ENCODE data around the gene GCM1.
A peak's percentile ranks its signal among the peaks of the same experiment; 100 is the strongest.

The GCM1 gene

DNA sequence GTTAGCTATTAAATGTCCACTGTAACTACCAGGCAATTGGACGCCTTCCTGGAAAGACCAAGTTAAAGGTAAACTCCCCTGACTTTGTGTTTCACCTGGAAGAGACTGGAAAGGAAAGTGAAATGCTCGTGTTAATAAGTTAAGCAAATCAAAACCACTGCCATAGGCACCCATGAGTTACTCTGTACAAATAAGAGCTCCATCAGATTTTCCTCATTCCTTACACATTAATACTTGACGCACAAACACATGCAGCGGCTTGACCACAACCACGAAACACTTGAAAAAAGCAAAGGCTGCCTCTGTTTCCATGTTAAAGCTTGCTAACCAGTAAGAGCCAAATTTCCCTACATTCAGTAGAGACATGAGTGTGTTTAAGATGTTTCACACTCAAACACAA is 19.8 kb downstream of the GCM1 start:
- DNase-seq (ENCODE audit: low read depth, low spot score): no peak
- WGBS (ENCODE audit: insufficient coverage, insufficient read length): no CpG with 5 or more reads among the region's 5 CpGs
- Histone ChIP-seq H3K27ac (ENCODE audit: low read length) (no peak overlapping the region), H3K9me3 (ENCODE audit: control insufficient read depth, insufficient read depth, low read length) (no peaks in the 10 kb centered on the region), H3K4me3 (ENCODE audit: low read length) (no peak overlapping the region), H3K36me3 (ENCODE audit: control insufficient read depth, insufficient read depth, low read length) (no peaks in the 10 kb centered on the region), H3K27me3 (ENCODE audit: control insufficient read depth, insufficient read depth, low read length) (no peaks in the 10 kb centered on the region), H3K4me1 (ENCODE audit: control insufficient read depth, insufficient read depth, low read length) (no peaks in the 10 kb centered on the region)

DNA sequence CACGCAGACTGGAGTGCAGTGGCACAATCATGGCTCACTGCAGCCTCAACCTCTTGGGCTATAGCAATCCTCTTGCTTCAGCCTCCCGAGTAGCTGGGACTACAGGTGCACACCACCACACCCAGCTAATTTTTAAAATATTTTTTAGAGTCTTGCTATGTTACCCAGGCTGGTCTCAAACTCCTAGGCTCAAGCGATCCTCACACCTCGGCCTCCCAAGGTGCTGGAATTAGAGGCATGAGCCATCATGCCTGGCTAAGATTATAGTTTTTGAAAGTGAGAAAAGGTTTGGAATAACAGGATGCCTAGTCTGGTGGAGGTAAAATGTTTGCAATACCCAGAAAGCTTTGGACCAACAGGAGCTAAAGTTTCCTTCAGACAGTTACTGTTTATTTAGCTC is 23.4 kb downstream of the GCM1 start:
- H3K27ac ChIP-seq (ENCODE audit: low read length): no peak overlapping the region
- H3K9me3 ChIP-seq (ENCODE audit: control insufficient read depth, insufficient read depth, low read length): no peaks in the 10 kb centered on the region
- no peak for DNase-seq (ENCODE audit: low read depth, low spot score)
- no peaks in the 10 kb centered on the region for H3K4me1 ChIP-seq (ENCODE audit: control insufficient read depth, insufficient read depth, low read length)
- no peaks in the 10 kb centered on the region for H3K36me3 ChIP-seq (ENCODE audit: control insufficient read depth, insufficient read depth, low read length)
- no CpG with 5 or more reads among the region's 4 CpGs for WGBS (ENCODE audit: insufficient coverage, insufficient read length)
- H3K27me3 ChIP-seq (ENCODE audit: control insufficient read depth, insufficient read depth, low read length): no peaks in the 10 kb centered on the region
- H3K4me3 ChIP-seq (ENCODE audit: low read length): no peak overlapping the region

- Histone ChIP-seq H3K4me1 (ENCODE audit: control insufficient read depth, insufficient read depth, low read length) (peaks cover 3% of the 10 kb centered on the region; the same call in 1 of the 2 replicates), H3K27me3 (ENCODE audit: control insufficient read depth, insufficient read depth, low read length) (no peaks in the 10 kb centered on the region), H3K4me3 (ENCODE audit: low read length) (no peak overlapping the region), H3K9me3 (ENCODE audit: control insufficient read depth, insufficient read depth, low read length) (no peaks in the 10 kb centered on the region), H3K27ac (ENCODE audit: low read length) (no peak overlapping the region), H3K36me3 (ENCODE audit: control insufficient read depth, insufficient read depth, low read length) (no peaks in the 10 kb centered on the region)
- no CpG with 5 or more reads among the region's 10 CpGs for WGBS (ENCODE audit: insufficient coverage, insufficient read length)
- DNase-seq (ENCODE audit: low read depth, low spot score): no peak
These were observed 24.4 kb downstream of the GCM1 start for GRCh38 chr6:53124131-53124800.

DNA sequence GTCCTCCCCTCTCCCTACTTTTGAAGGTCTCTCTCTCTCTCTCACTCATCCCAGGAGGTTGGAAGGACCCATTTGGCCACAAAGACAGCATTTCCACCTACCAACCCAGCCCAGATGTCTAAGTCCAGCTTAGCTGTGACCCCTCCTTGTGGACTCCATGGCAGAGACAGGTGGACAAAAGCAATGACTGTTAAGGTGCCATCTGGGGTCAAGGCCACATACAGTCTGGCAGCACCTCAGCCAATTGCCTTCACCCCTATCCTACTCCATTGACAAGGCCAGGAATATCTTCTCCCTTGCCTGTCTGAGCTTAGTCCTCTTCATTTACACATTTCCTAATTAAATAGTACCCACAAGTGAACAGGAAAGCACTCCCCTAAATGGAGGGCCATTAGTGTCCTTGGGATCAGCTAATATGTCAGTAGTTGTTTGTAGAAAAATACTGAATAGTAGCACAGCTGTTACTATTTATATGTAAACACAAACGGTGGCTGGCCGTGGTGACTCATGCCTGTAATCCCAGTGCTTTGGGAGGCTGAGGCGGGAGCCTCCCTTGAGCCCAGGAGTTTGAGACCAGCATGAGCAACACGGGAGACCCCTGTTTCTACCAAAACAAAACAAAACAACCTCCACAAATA is 28.8 kb downstream of the GCM1 start:
- no peak overlapping the region for H3K27ac ChIP-seq (ENCODE audit: low read length)
- no peak overlapping the region for H3K4me3 ChIP-seq (ENCODE audit: low read length)
- H3K4me1 ChIP-seq (ENCODE audit: control insufficient read depth, insufficient read depth, low read length): peaks cover 3% of the 10 kb centered on the region; the same call in 1 of the 2 replicates
- WGBS (ENCODE audit: insufficient coverage, insufficient read length): no CpG with 5 or more reads among the region's 4 CpGs
- DNase-seq (ENCODE audit: low read depth, low spot score): peak; percentile 18
- H3K36me3 ChIP-seq (ENCODE audit: control insufficient read depth, insufficient read depth, low read length): no peaks in the 10 kb centered on the region
- H3K9me3 ChIP-seq (ENCODE audit: control insufficient read depth, insufficient read depth, low read length): no peaks in the 10 kb centered on the region
- H3K27me3 ChIP-seq (ENCODE audit: control insufficient read depth, insufficient read depth, low read length): no peaks in the 10 kb centered on the region

GRCh38 chr6:53119349-53119748 is 29.3 kb downstream of the GCM1 start:
- WGBS (ENCODE audit: insufficient coverage, insufficient read length): no CpG with 5 or more reads among the region's 1 CpG
- no peak for DNase-seq (ENCODE audit: low read depth, low spot score)
- H3K36me3 ChIP-seq (ENCODE audit: control insufficient read depth, insufficient read depth, low read length): no peaks in the 10 kb centered on the region
- H3K4me1 ChIP-seq (ENCODE audit: control insufficient read depth, insufficient read depth, low read length): peaks cover 3% of the 10 kb centered on the region; the same call in 1 of the 2 replicates
- H3K27ac ChIP-seq (ENCODE audit: low read length): no peak overlapping the region
- H3K27me3 ChIP-seq (ENCODE audit: control insufficient read depth, insufficient read depth, low read length): no peaks in the 10 kb centered on the region
- no peak overlapping the region for H3K4me3 ChIP-seq (ENCODE audit: low read length)
- no peaks in the 10 kb centered on the region for H3K9me3 ChIP-seq (ENCODE audit: control insufficient read depth, insufficient read depth, low read length)

GRCh38 chr6:53115741-53116140 is 32.9 kb downstream of the GCM1 start:
- WGBS (ENCODE audit: insufficient coverage, insufficient read length): no CpG with 5 or more reads among the region's 2 CpGs
- Histone ChIP-seq H3K4me1 (ENCODE audit: control insufficient read depth, insufficient read depth, low read length) (peaks cover 3% of the 10 kb centered on the region; the same call in 1 of the 2 replicates), H3K27me3 (ENCODE audit: control insufficient read depth, insufficient read depth, low read length) (no peaks in the 10 kb centered on the region), H3K4me3 (ENCODE audit: low read length) (no peak overlapping the region), H3K9me3 (ENCODE audit: control insufficient read depth, insufficient read depth, low read length) (no peaks in the 10 kb centered on the region), H3K27ac (ENCODE audit: low read length) (no peak overlapping the region), H3K36me3 (ENCODE audit: control insufficient read depth, insufficient read depth, low read length) (no peaks in the 10 kb centered on the region)
- no peak for DNase-seq (ENCODE audit: low read depth, low spot score)

DNA sequence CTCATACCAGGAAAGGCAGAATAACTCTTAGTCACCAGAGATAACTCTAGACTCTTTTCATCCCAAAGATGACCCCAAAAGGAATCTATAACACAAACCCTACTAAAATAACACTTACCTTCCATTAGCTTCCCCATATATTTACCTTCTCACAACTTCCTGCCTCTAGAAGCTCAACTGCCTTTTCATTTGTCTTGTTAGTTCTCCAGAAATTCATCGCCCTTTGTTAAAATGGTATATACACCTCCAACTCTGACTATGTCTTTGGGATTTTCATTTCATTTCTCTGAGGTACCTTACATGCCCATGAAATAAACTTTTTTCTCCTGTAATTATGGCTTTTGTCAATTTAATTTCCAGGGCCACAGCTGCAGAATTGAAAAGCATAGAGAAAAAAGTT is 33.5 kb downstream of the GCM1 start:
- no peak for DNase-seq (ENCODE audit: low read depth, low spot score)
- Histone ChIP-seq H3K9me3 (ENCODE audit: control insufficient read depth, insufficient read depth, low read length) (no peaks in the 10 kb centered on the region), H3K27me3 (ENCODE audit: control insufficient read depth, insufficient read depth, low read length) (no peaks in the 10 kb centered on the region), H3K27ac (ENCODE audit: low read length) (no peak overlapping the region), H3K36me3 (ENCODE audit: control insufficient read depth, insufficient read depth, low read length) (no peaks in the 10 kb centered on the region), H3K4me1 (ENCODE audit: control insufficient read depth, insufficient read depth, low read length) (peaks cover 3% of the 10 kb centered on the region; the same call in 1 of the 2 replicates), H3K4me3 (ENCODE audit: low read length) (no peak overlapping the region)
- no CpG with 5 or more reads among the region's 1 CpG for WGBS (ENCODE audit: insufficient coverage, insufficient read length)

DNA sequence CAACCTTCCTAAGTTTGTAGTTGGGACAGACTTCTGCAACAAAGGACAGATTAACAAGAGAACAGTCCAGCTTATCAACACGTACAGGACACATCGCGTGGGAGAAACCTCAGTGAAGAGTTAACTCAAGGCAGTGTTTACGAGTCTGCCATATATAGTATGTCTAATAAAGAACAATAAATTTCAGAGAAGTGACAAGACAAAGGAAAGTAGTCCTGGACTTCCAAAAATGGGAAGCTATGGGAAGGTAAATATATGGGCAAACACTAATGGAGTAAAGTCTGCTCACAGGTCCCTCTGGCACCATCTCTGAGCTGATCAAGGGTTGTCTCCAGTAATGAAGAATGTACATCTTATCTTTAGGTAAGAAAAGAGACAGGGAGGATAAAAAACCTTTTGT is 34.9 kb downstream of the GCM1 start:
- Histone ChIP-seq H3K4me3 (ENCODE audit: low read length) (no peak overlapping the region), H3K36me3 (ENCODE audit: control insufficient read depth, insufficient read depth, low read length) (no peaks in the 10 kb centered on the region), H3K27me3 (ENCODE audit: control insufficient read depth, insufficient read depth, low read length) (no peaks in the 10 kb centered on the region), H3K9me3 (ENCODE audit: control insufficient read depth, insufficient read depth, low read length) (no peaks in the 10 kb centered on the region), H3K4me1 (ENCODE audit: control insufficient read depth, insufficient read depth, low read length) (no peaks in the 10 kb centered on the region), H3K27ac (ENCODE audit: low read length) (no peak overlapping the region)
- no peak for DNase-seq (ENCODE audit: low read depth, low spot score)
- no CpG with 5 or more reads among the region's 4 CpGs for WGBS (ENCODE audit: insufficient coverage, insufficient read length)

DNA sequence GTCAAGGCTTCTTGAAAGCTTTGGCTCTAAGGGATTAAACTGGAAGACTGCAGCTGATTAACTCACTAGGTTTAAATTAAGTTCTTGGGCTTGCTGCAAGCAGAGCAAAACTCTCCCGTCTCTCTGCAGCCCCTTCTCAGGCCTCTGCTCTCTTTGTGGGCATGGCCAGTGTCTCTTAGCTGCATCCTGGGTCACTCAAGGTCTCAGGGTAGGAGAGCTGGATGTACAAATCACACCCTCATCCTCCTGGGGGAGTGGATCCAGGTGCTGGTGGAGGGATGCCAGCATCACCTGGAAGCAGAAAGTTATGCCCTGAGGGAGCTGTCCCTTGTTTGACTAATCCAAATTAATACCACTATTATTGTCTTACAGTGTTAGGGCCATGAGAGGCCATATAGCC is 35.8 kb downstream of the GCM1 start:
- Histone ChIP-seq H3K27ac (ENCODE audit: low read length) (no peak overlapping the region), H3K9me3 (ENCODE audit: control insufficient read depth, insufficient read depth, low read length) (no peaks in the 10 kb centered on the region), H3K4me3 (ENCODE audit: low read length) (no peak overlapping the region), H3K36me3 (ENCODE audit: control insufficient read depth, insufficient read depth, low read length) (no peaks in the 10 kb centered on the region), H3K4me1 (ENCODE audit: control insufficient read depth, insufficient read depth, low read length) (no peaks in the 10 kb centered on the region), H3K27me3 (ENCODE audit: control insufficient read depth, insufficient read depth, low read length) (no peaks in the 10 kb centered on the region)
- no CpG with 5 or more reads among the region's 1 CpG for WGBS (ENCODE audit: insufficient coverage, insufficient read length)
- DNase-seq (ENCODE audit: low read depth, low spot score): no peak

GRCh38 chr6:53112404-53112803 is 36.2 kb downstream of the GCM1 start:
- H3K27me3 ChIP-seq (ENCODE audit: control insufficient read depth, insufficient read depth, low read length): no peaks in the 10 kb centered on the region
- no peaks in the 10 kb centered on the region for H3K9me3 ChIP-seq (ENCODE audit: control insufficient read depth, insufficient read depth, low read length)
- H3K36me3 ChIP-seq (ENCODE audit: control insufficient read depth, insufficient read depth, low read length): no peaks in the 10 kb centered on the region
- H3K4me3 ChIP-seq (ENCODE audit: low read length): no peak overlapping the region
- H3K4me1 ChIP-seq (ENCODE audit: control insufficient read depth, insufficient read depth, low read length): no peaks in the 10 kb centered on the region
- no peak overlapping the region for H3K27ac ChIP-seq (ENCODE audit: low read length)
- DNase-seq (ENCODE audit: low read depth, low spot score): no peak

GRCh38 chr6:53111865-53112264 is 36.8 kb downstream of the GCM1 start:
- WGBS (ENCODE audit: insufficient coverage, insufficient read length): no CpG with 5 or more reads among the region's 6 CpGs
- H3K36me3 ChIP-seq (ENCODE audit: control insufficient read depth, insufficient read depth, low read length): no peaks in the 10 kb centered on the region
- no peaks in the 10 kb centered on the region for H3K9me3 ChIP-seq (ENCODE audit: control insufficient read depth, insufficient read depth, low read length)
- H3K4me3 ChIP-seq (ENCODE audit: low read length): no peak overlapping the region
- H3K4me1 ChIP-seq (ENCODE audit: control insufficient read depth, insufficient read depth, low read length): no peaks in the 10 kb centered on the region
- H3K27me3 ChIP-seq (ENCODE audit: control insufficient read depth, insufficient read depth, low read length): no peaks in the 10 kb centered on the region
- DNase-seq (ENCODE audit: low read depth, low spot score): no peak
- no peak overlapping the region for H3K27ac ChIP-seq (ENCODE audit: low read length)
